Renal cortex interstitium (tissue), 11 donors: ENCODE results near the gene FNDC3B. TPM values are rescaled to one million over a fixed set of nuclear protein-coding genes. Genes with fewer than 3 reads are reported as not detected.

Source experiments
- DNase-seq, 11 donors: peaks; one replicate each; pipeline ENCODE4 v3.0.0-alpha.2; 2013; ENCODE audit warnings: low read depth in 9 of 11, low spot score in 4 of 11; ENCODE audit errors: extremely low read depth in 1 of 11
- polyA plus RNA-seq, 3 donors: library from polyadenylated mRNA; unstranded; fragments of 120-200 nt; gene quantifications; one replicate each; pipeline ENCODE4 v1.2.1, GENCODE V29; 2013; ENCODE audit not compliant: insufficient read length in 3 of 3

The FNDC3B gene
- polyA plus RNA-seq, 3 donors, result 55.0 to 61.0 (median 59.9) TPM

DNA sequence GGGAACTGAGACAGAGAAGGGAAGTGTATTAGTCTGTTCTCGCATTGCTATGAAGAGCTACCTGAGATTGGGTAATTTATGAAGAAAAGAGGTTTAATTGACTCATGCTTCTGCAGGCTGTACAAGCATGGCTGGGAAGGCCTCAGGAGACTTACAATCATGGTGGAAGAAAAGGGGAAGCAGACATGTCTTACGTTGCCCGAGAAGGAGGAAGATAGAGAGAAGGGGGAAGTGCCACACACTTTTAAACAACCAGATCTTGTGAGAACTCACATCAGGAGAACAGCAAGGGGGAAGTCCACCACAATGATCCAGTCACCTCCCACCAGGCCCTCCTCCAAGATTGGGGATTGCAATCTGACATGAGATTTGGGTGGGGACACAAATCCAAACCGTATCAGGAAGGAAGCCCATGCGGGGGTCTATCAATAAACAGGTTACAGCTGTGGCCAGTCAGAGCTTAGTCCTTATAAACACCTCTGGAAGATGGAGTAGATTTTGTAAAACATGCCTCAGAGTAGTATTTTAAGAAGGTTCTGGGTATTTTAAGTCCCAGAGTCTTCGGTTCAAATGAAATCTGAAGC lies 254.9 kb downstream of the FNDC3B start:
- DNase-seq, result no peak

DNA sequence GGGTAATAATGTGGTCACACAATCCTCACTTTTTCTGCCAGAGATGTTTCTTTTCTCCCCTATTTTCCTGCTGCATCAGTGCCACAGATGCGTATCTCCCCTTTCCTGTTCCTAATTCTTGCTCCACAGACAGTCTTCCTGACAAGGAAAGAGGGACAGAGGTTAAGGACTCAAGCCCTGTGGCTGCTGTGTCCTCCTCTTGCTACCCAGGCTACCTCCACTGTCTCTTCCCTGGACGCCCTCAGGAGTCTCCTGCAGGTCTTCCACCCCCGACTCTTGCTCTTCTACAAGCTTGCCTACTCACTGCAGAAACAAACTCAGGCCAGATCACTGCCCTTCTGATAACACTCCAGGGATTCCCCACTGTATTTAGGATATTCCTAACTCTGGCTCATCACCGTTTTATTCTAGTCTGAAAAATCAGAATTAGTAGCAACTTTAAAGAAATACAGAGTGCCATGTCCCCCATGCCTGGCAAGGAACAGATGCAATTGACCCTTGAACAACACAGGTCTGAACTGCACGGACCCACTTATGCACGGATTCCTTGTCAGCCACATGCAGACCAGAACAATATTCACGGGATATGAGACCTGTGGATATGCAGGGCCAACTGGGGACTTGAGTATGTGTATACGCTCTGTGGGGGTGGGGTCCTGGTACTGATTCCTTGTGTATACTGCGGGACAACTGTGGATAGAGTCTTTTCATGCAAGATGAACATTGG lies 257.0 kb downstream of the FNDC3B start:
- no peak for DNase-seq

DNA sequence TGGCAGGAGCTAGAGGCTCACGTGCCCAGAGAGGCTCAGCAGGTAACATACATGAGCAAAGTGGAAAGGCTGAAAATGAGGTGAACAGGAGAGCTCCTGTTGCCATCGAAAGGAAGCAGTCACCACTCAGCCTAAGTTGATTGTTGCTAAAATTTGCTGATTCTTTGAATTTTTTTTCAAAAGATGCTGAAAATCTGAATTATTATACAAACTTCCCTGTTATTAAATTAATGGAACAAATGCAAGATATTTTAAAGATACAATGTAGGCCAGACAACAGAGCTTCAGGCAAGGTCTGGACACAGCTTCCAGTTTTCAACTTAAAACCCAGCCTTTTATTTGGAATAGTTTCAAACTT lies 257.6 kb downstream of the FNDC3B start:
- no peak for DNase-seq

DNA sequence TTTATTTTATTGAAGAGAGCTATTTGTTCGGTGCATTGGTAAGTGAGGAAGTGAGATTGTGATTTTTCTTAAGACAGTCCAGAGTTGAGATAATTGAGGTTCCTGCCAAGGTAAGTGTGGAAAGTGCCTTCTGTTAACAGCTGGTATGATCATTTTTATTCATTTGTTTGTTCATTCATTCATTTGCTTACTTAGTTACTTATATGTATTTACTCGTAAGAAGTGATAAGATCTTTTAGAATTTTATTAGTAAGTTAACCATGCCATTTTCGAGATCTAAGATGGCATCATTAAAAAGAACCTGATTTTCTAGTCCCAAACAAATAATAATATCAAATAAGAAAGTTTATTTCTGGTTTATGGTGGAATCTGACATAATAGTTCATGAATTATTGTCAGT lies 258.9 kb downstream of the FNDC3B start:
- no peak for DNase-seq

DNA sequence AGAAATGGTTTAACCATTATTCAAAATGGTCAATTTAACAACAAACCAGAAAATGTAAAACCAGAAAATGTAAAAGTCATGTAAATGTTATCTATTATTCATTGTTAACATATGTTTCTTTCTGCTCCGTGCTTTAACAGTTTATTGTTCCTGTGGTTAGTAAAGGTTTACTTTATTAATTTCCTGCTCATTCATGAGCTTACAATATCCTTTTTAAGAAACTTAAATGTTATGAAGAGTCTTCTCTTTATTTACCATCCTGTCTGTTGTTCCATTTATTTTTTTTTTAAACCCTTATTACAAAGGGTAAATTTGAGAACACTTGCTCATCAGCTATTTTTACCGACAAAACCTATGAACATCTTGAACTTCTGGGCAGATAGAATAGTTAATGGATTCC lies 260.8 kb downstream of the FNDC3B start:
- no peak for DNase-seq

DNA sequence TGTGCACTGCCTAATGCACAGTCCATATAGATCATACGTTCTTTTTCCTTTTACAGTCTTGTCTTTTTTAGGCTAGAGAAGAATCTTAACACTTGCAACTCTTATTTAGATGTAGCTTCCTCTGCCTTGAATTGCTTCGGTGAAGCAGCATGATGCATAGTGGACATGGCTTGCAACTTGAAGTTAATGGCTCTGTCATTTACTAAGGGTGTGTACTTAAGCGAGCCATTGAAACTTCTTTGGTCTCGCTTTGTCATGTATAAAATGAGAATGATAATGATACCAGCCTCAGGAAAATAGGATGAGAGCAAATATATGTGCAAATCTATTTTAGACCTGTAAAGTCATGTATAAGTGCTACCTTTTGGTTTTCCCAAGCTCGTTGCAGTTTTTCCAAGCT lies 261.5 kb downstream of the FNDC3B start:
- no peak for DNase-seq

DNA sequence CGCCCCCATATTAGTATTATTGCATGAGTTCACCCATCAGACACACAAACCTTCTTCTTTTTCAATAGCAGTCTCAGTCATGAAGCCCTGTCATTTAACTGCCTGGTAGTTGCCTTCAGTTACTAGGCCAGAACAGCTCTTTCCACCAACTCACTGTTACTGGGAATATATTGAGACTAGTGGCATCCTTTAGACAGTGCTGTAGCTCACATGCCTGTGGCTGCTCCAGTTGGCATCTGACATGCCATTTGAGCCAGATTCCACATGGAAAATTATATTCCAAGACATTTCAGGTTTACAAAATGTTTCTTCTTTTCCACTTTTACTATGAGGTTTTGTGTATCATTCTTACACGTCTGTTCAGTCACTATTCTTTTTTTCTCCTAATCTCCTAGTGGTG lies 262.8 kb downstream of the FNDC3B start:
- no peak for DNase-seq

DNA sequence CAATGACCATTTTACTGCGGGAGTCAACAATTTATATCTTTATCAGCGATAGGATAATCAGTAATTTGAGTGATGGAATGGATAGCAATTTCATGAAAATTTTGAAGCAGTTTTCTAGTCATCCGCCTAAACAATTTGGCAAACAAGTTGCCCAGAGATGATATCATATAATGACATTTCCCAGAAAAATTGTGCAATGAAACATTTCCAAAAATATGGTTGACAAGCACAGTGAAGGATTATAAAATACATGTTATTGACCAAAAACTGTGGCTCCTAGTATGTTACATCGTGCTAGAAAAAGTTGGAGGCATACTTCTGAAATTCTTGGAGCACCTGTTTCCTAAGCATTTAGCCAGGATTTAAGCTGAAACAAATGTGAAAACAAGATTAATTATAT lies 263.8 kb downstream of the FNDC3B start:
- DNase-seq, result no peak

DNA sequence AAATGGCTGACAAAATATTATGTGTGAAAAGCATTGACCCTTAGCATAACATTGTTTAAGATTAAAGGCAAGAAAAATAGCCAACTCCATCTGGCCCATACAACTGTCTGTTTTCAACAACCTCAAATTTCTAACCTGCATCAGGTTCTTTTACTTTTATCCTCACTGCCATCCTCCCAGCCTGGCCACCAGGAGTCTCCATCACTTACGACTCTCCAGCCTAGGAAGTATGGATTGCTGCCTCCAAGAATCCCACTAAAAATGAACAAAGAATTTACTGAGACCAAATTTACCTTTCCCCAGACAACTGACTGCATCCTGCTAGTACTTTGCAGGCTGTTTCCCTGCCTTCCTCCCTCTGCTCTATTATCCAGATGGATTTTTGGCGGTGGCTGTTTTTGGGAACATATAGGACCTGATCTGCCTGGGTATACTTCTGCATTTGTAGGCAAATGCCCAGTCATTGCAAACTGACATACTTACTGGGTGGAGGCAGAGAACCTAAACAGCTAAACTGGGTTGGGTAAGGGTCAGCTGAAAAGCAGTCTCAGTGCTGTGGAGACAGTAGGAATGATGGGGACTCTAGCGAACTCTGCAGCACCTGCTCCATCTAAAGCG lies 264.7 kb downstream of the FNDC3B start:
- no peak for DNase-seq

DNA sequence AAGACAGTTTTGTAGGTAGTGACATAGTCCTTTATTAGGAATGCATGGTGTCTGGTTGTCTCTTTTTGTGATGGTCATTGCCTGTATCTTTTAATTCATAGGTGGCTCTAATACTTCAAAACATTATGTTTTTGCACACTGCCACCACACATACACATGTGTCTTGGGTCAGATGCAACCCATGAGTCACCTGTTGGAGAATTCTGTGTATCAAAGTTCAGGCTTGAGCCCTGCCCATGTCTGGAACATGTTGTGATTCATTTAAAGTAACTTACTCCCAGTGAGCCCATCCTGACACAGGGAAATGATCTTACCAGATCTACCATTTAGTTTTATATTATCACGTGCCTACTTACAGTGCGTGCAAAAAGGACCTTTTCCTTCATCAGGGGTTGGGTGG lies 266.2 kb downstream of the FNDC3B start:
- DNase-seq, result no peak

DNA sequence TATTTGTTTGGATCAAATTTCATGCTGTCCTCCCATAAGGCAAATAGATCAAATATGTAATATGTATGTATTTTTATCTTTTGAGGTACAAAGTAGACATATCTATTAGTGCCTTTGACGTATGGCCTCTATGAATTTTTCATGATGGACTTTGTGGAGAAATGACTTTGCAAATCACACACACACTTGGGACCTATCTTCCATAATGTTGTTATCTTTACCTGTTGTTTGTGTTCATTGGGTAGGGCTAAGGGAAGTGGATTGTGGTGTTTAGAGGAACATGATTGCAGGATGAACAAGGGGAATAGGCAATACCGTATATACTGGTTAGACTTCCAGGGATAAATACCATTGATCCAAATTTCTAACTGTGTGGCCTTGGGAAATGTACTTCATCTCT lies 266.6 kb downstream of the FNDC3B start:
- DNase-seq, result no peak

DNA sequence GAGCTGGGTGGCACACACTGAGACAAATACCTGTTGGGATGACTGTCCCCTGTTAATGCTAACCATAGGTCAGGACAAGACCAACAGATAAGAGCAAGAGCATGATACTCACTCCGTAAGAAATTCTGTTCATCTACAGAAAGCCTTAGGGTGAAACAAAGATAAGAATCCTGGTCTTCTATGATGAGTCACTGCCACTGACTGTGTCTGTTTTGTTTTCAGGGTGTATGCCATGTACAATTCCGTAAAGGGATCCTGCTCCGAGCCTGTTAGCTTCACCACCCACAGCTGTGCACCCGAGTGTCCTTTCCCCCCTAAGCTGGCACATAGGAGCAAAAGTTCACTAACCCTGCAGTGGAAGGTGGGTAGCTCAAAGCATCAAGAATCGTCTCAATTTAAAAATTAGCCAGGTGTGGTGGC lies 267.8 kb downstream of the FNDC3B start:
- no peak for DNase-seq

DNA sequence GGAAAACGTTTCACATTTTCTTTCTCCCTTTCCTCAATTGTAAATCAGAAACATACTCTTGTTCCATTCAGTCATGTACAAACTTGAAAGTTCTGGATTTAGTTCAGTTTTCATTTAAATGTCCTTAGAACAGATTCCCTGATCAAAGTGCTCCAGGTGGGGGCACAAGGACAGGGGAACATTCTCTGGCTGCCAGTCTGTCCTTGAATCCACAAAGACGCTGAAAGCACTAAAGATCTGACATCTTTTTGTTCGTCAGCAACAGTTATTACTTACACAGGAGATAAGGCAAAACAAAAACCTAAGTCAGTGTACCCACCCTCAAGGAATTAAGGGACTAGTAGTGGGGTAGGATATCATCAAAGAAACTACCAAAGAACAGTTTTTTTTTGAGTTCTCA lies 269.7 kb downstream of the FNDC3B start:
- no peak for DNase-seq

DNA sequence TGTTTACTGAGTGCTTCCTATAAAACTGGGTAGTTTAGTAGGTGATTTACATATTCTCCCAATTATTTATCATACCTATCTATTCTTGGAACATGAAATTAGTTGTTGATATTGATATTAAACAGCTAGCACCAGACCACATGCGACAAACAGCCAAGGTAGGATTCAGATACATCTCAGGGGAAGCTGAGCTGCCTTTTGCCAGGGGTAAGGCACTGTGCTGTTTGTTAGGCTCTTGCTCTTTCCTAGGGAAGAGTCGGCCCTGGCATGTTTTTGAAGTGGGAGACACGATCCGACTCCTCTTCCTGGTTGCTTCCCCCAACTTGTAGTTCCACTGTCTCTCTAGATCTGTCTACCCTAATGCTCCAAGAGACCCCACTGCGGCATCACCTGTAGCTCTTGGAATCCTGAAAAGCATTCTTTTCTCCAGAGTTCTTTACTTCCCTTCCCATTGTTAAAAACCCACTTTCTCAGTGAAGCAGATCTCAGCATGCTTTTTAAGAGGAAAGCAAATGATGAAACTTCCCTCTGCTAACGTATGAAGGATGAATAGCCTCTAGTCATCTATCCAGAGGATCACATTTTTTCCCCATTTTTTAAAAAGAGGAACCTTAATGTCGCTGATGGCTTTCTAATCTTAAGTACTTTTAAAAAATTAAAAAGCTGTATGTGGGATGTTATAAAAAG lies 270.5 kb downstream of the FNDC3B start:
- DNase-seq, result no peak

DNA sequence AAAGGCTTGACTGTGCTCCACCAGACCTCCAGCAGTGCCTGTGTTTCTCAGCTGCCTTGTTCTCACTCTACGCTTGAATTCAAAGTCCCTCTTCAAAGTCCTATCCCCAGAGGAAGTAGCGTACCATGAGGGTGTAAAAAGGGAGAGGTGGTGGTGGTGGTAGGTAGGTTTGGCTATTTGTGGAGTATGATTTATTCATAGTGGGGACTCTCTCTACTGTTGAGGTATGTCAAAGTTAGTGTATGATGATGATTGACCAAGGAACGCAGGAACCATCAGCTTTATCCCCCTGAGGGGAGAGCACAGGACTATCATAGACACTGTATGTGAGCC lies 271.0 kb downstream of the FNDC3B start:
- no peak for DNase-seq

DNA sequence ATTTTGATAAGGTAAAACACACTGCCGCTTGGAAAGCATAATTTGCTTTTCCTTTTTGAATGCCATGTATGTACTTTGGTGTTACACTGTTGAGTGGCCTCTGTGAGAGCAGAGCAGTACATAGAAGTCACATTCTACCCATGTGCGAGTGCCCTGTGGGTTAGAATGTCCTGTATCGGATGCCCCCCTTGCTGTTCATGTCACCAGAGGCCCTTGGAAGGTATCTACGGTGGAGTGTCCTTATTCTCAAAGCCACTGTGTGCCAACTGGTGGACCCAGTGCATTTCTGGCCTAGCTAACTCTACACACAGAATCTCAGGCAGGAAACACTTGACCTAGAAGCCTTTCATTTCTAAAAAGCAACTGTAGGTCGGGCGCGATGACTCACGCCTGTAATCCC lies 271.8 kb downstream of the FNDC3B start:
- DNase-seq, result no peak

DNA sequence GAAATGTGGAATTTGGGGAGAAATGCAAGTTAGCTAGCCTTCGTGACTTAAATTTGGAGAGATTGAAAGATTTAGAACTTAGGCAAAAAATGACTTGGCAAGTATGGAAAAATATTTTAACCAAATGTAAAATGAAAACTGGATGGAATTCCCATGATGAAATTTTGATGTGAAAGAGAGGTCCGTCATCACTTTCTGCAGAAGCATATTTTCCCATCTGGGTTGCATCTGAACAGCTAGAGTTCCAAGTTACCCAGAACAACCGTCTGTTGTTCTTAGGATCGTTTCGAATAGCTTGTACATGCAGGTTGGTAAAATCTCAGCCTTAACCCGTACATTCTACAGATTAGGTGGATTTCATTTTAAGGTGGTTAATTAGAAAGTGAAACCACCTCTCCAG lies 272.6 kb downstream of the FNDC3B start:
- DNase-seq, result no peak

DNA sequence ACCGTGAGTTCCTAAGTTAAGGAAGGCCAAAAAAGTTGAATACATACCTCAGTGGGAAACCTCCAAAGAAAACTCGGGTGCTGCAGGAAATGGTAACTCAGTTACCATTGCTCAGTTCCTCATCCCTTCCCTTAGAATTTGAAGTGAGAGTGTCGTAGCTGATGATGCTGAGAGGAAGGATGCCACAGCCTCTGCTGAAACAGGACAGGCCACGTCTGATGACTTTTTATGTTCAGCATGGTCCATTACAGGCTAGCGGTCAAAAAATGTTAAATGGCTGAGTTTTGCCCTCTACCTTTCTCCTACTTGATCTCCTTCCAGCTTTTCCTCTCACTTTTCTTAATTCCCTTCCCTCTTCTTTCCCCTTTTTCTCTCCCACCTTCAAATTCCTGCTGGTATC lies 273.3 kb downstream of the FNDC3B start:
- no peak for DNase-seq

DNA sequence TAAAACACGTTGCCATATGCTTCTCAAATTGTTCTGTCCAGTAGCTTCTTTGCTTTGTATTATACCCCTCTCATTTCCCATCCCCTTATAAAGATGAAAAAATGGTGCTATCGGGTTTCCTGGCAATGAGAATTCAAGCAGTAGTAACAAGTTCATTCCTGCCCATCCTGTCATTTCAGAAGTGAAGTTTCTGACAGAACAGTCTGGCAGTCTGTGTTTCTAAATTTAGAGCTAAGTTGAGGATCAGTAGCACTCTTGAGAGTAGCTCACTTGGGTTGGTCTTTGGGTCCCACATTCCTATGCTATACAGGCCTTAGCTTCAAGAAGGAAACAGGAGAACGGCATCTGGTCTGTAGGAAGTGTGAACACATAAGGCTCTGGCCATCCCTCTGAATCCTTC lies 274.3 kb downstream of the FNDC3B start:
- DNase-seq, result no peak

DNA sequence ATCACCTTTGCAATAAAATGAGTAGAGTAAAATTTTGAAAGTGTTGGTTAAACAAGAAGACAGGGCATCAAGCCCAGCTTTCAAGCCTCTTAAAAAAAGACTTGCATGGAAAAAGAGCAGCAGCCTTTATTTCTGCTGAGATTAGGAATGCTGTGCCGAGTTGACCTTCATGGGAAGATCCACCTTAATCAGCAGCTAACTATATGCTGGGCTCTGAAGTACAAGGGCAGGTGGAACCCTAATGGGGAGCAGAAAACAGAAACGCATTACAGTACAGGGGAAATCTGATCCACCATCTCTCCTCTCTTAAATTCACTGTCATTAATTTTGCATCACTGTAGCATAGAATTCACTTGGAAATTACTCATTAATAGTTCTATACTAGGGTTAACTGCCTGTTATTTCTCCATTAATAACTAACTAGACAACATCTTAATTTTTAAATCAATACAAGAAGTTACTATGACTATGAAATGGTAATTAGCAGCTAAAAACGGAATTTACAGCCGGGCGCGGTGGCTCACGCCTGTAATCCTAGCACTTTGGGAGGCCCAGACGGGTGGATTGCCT lies 275.3 kb downstream of the FNDC3B start:
- DNase-seq, result no peak
